ENCODE results near the gene CNBP. TPM values are rescaled to one million over a fixed set of nuclear protein-coding genes. Genes with fewer than 3 reads are reported as not detected.
A peak's percentile ranks its signal among the peaks of the same experiment; 100 is the strongest.
"Not testable (repeated sequence)": the region's sequence is repeated elsewhere in the genome, so short reads cannot be mapped to it uniquely, and the experiment has no call there.

CNBP gene
- total and polyA plus RNA-seq, 9 of the 15 experiments (the other 6 are each of a cell fraction or from before 2014, with no cell fraction given): 284 to 717 (median 412) TPM

DNA sequence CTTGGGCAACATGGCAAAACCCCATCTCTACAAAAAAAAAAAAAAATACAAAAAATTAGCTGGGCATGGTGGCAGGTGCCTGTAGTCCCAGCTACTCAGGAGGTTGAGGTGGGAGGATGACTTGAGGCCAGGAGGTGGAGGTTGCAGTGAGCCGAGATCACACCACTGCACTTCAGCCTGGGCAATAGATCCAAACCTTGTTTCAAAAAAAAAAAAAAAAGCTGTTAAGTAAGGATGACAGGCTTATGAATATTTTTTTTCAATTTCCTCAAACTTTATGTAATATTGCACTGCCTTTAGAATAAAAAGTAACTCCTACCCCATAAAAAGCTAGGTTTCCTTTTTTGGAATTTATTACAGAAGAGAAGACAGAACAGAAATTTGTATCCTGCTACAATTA, 40.7 kb upstream of the CNBP start:
- WGBS (ENCODE audit: insufficient coverage, low coverage, missing lambda C conversion rate): no CpG with 5 or more reads among the region's 1 CpG
- ATAC-seq; H3K27ac ChIP-seq (ENCODE audit: extremely low read depth, low read depth, low read length); H3K9me1 ChIP-seq (ENCODE audit: control insufficient read depth, insufficient read depth, low read length); CTCF ChIA-PET (ENCODE audit: low intra/inter-chr PET ratio); BruUV-seq (replicated peaks); H3K4me2 ChIP-seq (ENCODE audit: insufficient read depth, low read length); H3K9me3 ChIP-seq (replicated peaks; ENCODE audit: control insufficient read depth, insufficient read depth, low read depth, low read length); H4K20me1 ChIP-seq (replicated peaks; ENCODE audit: control insufficient read depth, insufficient read depth, low read length); H3K4me3 ChIP-seq; H3K36me3 ChIP-seq (ENCODE audit: control insufficient read depth, insufficient read depth, low read length); H3K9ac ChIP-seq (ENCODE audit: insufficient read depth in 1 of 2, low read depth in 2 of 2, low read length in 2 of 2); intact Hi-C loops (cut with micrococcal nuclease); H3K79me2 ChIP-seq (ENCODE audit: control insufficient read depth, insufficient read depth, low read length); H3K27me3 ChIP-seq (ENCODE audit: control insufficient read depth in 2 of 2, insufficient read depth in 2 of 2, low read length in 2 of 2); DNase-seq (ENCODE audit: extremely low read depth in 1 of 4, low spot score in 3 of 4); in situ Hi-C loops (cut with MboI); TF ChIP-seq ZBTB40 (CRISPR knock-in tag; IDR thresholded peaks at IDR 0.05): not testable (repeated sequence)
- TF ChIP-seq ZBTB40 (IDR thresholded peaks at IDR 0.05): peak; percentile 59
- H2AFZ ChIP-seq (ENCODE audit: low read depth, low read length): peak overlapping the region; percentile 85; the same call in 1 of the 2 replicates
- FAIRE-seq: peak; percentile 19
- H3K4me1 ChIP-seq (replicated peaks in 1 of 2; ENCODE audit: control insufficient read depth in 2 of 2, insufficient read depth in 2 of 2, low read length in 2 of 2): peaks cover 22 to 30% of the 10 kb centered on the region in 2 experiments
- POLR2A ChIA-PET: interaction anchor here (0.7 to 1.9 kb wide), 5 partner anchors 9 to 38 kb away, joined by 3 to 7 read pairs (median 3); no protein-coding TSS in a partner anchor

Data from K562 (cell line).